Measurements from ENCODE around the gene CPN2.

DNA sequence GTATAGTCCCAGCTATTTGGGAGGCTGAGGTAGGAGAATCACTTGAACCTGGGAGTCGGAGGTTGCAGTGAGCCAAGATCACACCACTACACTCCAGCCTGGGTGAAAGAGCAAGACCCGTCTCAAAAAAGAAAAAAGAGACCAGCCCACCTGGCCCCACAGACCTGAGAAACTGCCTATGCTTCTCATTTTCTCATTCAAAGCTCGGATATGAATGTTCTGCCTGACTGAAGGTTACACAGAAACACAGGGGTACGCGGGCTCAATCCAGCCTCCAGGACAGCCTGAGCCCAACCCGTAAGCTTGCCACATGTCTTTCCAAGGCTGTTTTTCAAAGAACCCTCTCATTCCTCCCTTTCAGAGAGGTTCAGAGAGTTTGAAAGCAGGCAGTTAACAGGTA lies 28.1 kb upstream of the CPN2 start:
- TF ChIP-seq, protein P1, sequence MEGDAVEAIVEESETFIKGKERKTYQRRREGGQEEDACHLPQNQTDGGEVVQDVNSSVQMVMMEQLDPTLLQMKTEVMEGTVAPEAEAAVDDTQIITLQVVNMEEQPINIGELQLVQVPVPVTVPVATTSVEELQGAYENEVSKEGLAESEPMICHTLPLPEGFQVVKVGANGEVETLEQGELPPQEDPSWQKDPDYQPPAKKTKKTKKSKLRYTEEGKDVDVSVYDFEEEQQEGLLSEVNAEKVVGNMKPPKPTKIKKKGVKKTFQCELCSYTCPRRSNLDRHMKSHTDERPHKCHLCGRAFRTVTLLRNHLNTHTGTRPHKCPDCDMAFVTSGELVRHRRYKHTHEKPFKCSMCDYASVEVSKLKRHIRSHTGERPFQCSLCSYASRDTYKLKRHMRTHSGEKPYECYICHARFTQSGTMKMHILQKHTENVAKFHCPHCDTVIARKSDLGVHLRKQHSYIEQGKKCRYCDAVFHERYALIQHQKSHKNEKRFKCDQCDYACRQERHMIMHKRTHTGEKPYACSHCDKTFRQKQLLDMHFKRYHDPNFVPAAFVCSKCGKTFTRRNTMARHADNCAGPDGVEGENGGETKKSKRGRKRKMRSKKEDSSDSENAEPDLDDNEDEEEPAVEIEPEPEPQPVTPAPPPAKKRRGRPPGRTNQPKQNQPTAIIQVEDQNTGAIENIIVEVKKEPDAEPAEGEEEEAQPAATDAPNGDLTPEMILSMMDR (IDR thresholded peaks at IDR 0.05; ENCODE audit: low read depth, low read length), result no peak
- TF ChIP-seq EZH2phosphoT487 (IDR thresholded peaks at IDR 0.05; ENCODE audit: low read depth), result no peak
